IMR-90 (cell line): ENCODE measurements around the gene PLTP. TPM values are rescaled to one million over a fixed set of nuclear protein-coding genes. Genes with fewer than 3 reads are reported as not detected.

Experiments used
- ATAC-seq: fragments of 200-7000 bp; cut with Tn5 transposase; 2 replicates; pipeline ENCODE4 v1.9.1; 2020; ENCODE audit warnings: low read depth, mild to moderate bottlenecking, moderate library complexity
- BruUV-seq: library from RNA; stranded (reverse); fragments of 400-500 nt; replicated peaks from 2 replicates; lab custom pipeline; 2021; lab: Mats Ljungman, UMichigan
- CTCF ChIA-PET: fragments of 300-600 bp; formaldehyde crosslinking; extraction: SDS; loops from one replicate; lab custom pipeline; 2021; ENCODE audit warnings: antibody characterized with exemption; lab: Yijun Ruan, JAX
- POLR2A ChIA-PET: fragments of 300-600 bp; sonication (Branson Sonifier 250); formaldehyde crosslinking; loops from one replicate; lab custom pipeline; 2022; ENCODE audit warnings: antibody characterized with exemption; ENCODE audit not compliant: unreplicated experiment; lab: Charles Lee
- DNase-seq: peaks from one replicate; pipeline ENCODE4 v3.0.0; 2013
- H2AFZ ChIP-seq: replicated peaks from 2 replicates; pipeline ENCODE3; 2013; ENCODE audit warnings: low read length, mild to moderate bottlenecking; ENCODE audit not compliant: poor library complexity
- H2AK5ac ChIP-seq: 2 replicates; pipeline ENCODE4 v1.6.1; 2013; ENCODE audit warnings: low read depth, low read length, inconsistent platforms
- H2AK9ac ChIP-seq: replicated peaks from 2 replicates; pipeline ENCODE3; 2013; ENCODE audit warnings: mild to moderate bottlenecking, low read depth, low read length, moderate library complexity; ENCODE audit not compliant: poor library complexity
- H2BK120ac ChIP-seq: 2 replicates; pipeline ENCODE4 v1.6.1; 2013; ENCODE audit warnings: low read depth, low read length, inconsistent platforms
- H2BK15ac ChIP-seq: 3 replicates; pipeline ENCODE4 v1.6.1; 2013; ENCODE audit warnings: low read depth, low read length, inconsistent platforms
- H2BK20ac ChIP-seq: 2 replicates; pipeline ENCODE4 v1.6.1; 2013; ENCODE audit warnings: low read depth, mild to moderate bottlenecking, inconsistent platforms, low read length, moderate library complexity
- H2BK5ac ChIP-seq: 2 replicates; pipeline ENCODE4 v1.6.1; 2013; ENCODE audit warnings: mild to moderate bottlenecking, low read depth, low read length, inconsistent platforms; ENCODE audit not compliant: poor library complexity, severe bottlenecking
- H3K14ac ChIP-seq: replicated peaks from 2 replicates; pipeline ENCODE4 v1.6.1; 2013; ENCODE audit warnings: low read depth, low read length, inconsistent platforms
- H3K18ac ChIP-seq: 2 replicates; pipeline ENCODE4 v1.6.1; 2013; ENCODE audit warnings: low read depth, low read length, control low read depth
- H3K23ac ChIP-seq: 2 replicates; pipeline ENCODE4 v1.6.1; 2013; ENCODE audit warnings: low read depth, low read length, inconsistent platforms
- H3K27ac ChIP-seq: 2 replicates; pipeline ENCODE4 v1.5.1; 2013; ENCODE audit warnings: mild to moderate bottlenecking, control low read depth, low read length; ENCODE audit not compliant: insufficient read depth
- H3K27me3 ChIP-seq: 2 replicates; pipeline ENCODE4 v1.6.1; 2013; ENCODE audit warnings: low read length; ENCODE audit not compliant: control insufficient read depth, insufficient read depth
- H3K36me3 ChIP-seq: 2 replicates; pipeline ENCODE4 v1.6.1; 2013; ENCODE audit warnings: low read length, mixed read lengths; ENCODE audit not compliant: control insufficient read depth, insufficient read depth
- H3K4ac ChIP-seq: 2 replicates; pipeline ENCODE4 v1.6.1; 2013; ENCODE audit warnings: low read depth, low read length, inconsistent platforms
- H3K4me1 ChIP-seq: 2 replicates; pipeline ENCODE4 v1.6.1; 2013; ENCODE audit warnings: low read length, mixed read lengths; ENCODE audit not compliant: control insufficient read depth, insufficient read depth
- H3K4me2 ChIP-seq: 2 replicates; pipeline ENCODE4 v1.6.1; 2013; ENCODE audit warnings: low read depth, mild to moderate bottlenecking, control low read depth, low read length, moderate library complexity
- H3K4me3 ChIP-seq: 2 replicates; pipeline ENCODE4 v1.5.1; 2013; ENCODE audit warnings: low read depth, mild to moderate bottlenecking, control low read depth, low read length, moderate library complexity; ENCODE audit not compliant: insufficient read depth
- H3K56ac ChIP-seq: 2 replicates; pipeline ENCODE4 v1.6.1; 2013; ENCODE audit warnings: low read length, inconsistent platforms; ENCODE audit not compliant: insufficient read depth; ENCODE audit errors: extremely low read depth
- H3K79me1 ChIP-seq, 2 experiments: 2 replicates each; pipeline ENCODE4 v1.6.1; 2013; ENCODE audit warnings: low read length in 2 of 2, inconsistent platforms in 1 of 2, low read depth in 1 of 2
- H3K9ac ChIP-seq: 2 replicates; pipeline ENCODE4 v1.6.1; 2013; ENCODE audit warnings: low read depth, low read length, control low read depth
- H3K9me1 ChIP-seq: 2 replicates; pipeline ENCODE4 v1.6.1; 2013; ENCODE audit warnings: low read length, inconsistent platforms; ENCODE audit not compliant: insufficient read depth
- H3K9me3 ChIP-seq: 2 replicates; pipeline ENCODE4 v1.6.1; 2013; ENCODE audit warnings: low read length; ENCODE audit not compliant: control insufficient read depth, insufficient read depth
- H4K20me1 ChIP-seq: 2 replicates; pipeline ENCODE4 v1.6.1; 2013; ENCODE audit warnings: low read length, inconsistent platforms; ENCODE audit not compliant: insufficient read depth
- H4K5ac ChIP-seq: 2 replicates; pipeline ENCODE4 v1.6.1; 2013; ENCODE audit warnings: mild to moderate bottlenecking, low read depth, low read length, control low read depth
- H4K8ac ChIP-seq, 2 experiments: 2 replicates each; pipeline ENCODE4 v1.6.1; 2013; ENCODE audit warnings: low read depth in 2 of 2, low read length in 2 of 2, control low read depth in 1 of 2, inconsistent platforms in 1 of 2
- H4K91ac ChIP-seq: 2 replicates; pipeline ENCODE4 v1.6.1; 2013; ENCODE audit warnings: low read depth, low read length, inconsistent platforms; ENCODE audit not compliant: insufficient read depth
- BHLHE40 ChIP-seq: fragments of 150-350 bp; IDR thresholded peaks from 2 replicates; pipeline ENCODE4 v1.6.1; 2016; ENCODE audit warnings: mild to moderate bottlenecking, low read depth, low read length
- CEBPB ChIP-seq: IDR thresholded peaks from 2 replicates; pipeline ENCODE4 v1.6.1; 2012; ENCODE audit warnings: low read depth, low read length, improper control_type of control experiment
- CHD1 ChIP-seq: IDR thresholded peaks from 2 replicates; pipeline ENCODE4 v1.6.1; 2012; ENCODE audit warnings: low read depth, low read length, improper control_type of control experiment
- CTCF ChIP-seq: conservative IDR thresholded peaks from 2 replicates; pipeline ENCODE4 v1.5.1; 2012; ENCODE audit warnings: mild to moderate bottlenecking, low read depth, low read length, improper control_type of control experiment
- ELK1 ChIP-seq: fragments of 150-350 bp; IDR thresholded peaks from 2 replicates; pipeline ENCODE4 v1.6.1; 2016; ENCODE audit warnings: low read depth, mild to moderate bottlenecking, low read length, moderate library complexity, borderline replicate concordance
- FOS ChIP-seq: fragments of 150-350 bp; IDR thresholded peaks from 2 replicates; pipeline ENCODE4 v1.6.1; 2016; ENCODE audit warnings: low read depth, low read length
- MAFK ChIP-seq: IDR thresholded peaks from 2 replicates; pipeline ENCODE4 v1.6.1; 2012; ENCODE audit warnings: low read depth, low read length, improper control_type of control experiment
- MAZ ChIP-seq: IDR thresholded peaks from 2 replicates; pipeline ENCODE4 v1.6.1; 2012; ENCODE audit warnings: low read depth, mild to moderate bottlenecking, low read length, improper control_type of control experiment, moderate library complexity, borderline replicate concordance
- MXI1 ChIP-seq: IDR thresholded peaks from 2 replicates; pipeline ENCODE4 v1.6.1; 2012; ENCODE audit warnings: low read depth, mild to moderate bottlenecking, low read length, moderate library complexity, borderline replicate concordance
- NFE2L2 ChIP-seq: fragments of 150-350 bp; IDR thresholded peaks from 2 replicates; pipeline ENCODE4 v1.6.1; 2016; ENCODE audit warnings: low read depth, mild to moderate bottlenecking, low read length
- POLR2A ChIP-seq: IDR thresholded peaks from 2 replicates; pipeline ENCODE4 v1.6.1; 2012; ENCODE audit warnings: mild to moderate bottlenecking, low read depth, low read length
- RAD21 ChIP-seq: IDR thresholded peaks from 2 replicates; pipeline ENCODE4 v1.6.1; 2012; ENCODE audit warnings: low read length, improper control_type of control experiment
- RCOR1 ChIP-seq: IDR thresholded peaks from 2 replicates; pipeline ENCODE4 v1.6.1; 2012; ENCODE audit warnings: mild to moderate bottlenecking, low read length, improper control_type of control experiment; ENCODE audit not compliant: insufficient replicate concordance
- RFX5 ChIP-seq: IDR thresholded peaks from 2 replicates; pipeline ENCODE4 v1.8.0; 2012; ENCODE audit warnings: low read depth, mild to moderate bottlenecking, low read length, moderate library complexity
- SMC3 ChIP-seq: fragments of 150-350 bp; IDR thresholded peaks from 2 replicates; pipeline ENCODE4 v1.6.1; 2016; ENCODE audit warnings: low read depth, mild to moderate bottlenecking, antibody characterized with exemption, low read length, moderate library complexity
- USF2 ChIP-seq: fragments of 150-350 bp; IDR thresholded peaks from 2 replicates; pipeline ENCODE4 v1.6.1; 2017; ENCODE audit warnings: mild to moderate bottlenecking, antibody characterized with exemption, low read length, low read depth
- WGBS, 2 experiments: methylation state at CpG; one replicate each; pipeline versions ENCODE4 v1.1.5 to v1.1.7; 2013; ENCODE audit warnings: missing lambda C conversion rate in 2 of 2; ENCODE audit not compliant: insufficient read length in 1 of 2; ENCODE audit errors: extremely low coverage in 2 of 2; 5-methylcytosine and 5-hydroxymethylcytosine counted together
- dilution Hi-C: fragments of 300-500 bp; cut with HindIII; formaldehyde crosslinking; loops from one replicate; pipeline ENCODE4 v1.14.3; 2018; ENCODE audit warnings: low sequenced_read_pairs; ENCODE audit not compliant: unreplicated experiment
- in situ Hi-C: fragments of 300-500 bp; cut with MboI; formaldehyde crosslinking; loops from 3 replicates; pipeline ENCODE4 v1.14.3; 2019; ENCODE audit warnings: low sequenced_read_pairs, inconsistent platforms, mixed read lengths
- intact Hi-C: fragments of 100-400 bp; cut with micrococcal nuclease; formaldehyde crosslinking; loops from 2 replicates; pipeline ENCODE4 v1.10.0; 2022
- polyA plus RNA-seq, 3 experiments: library from polyadenylated mRNA; depleted of rRNA; stranded (reverse); fragments of >200 nt; gene quantifications; 2 replicates each; pipeline ENCODE4 v1.2.3, GENCODE V29; 2012; ENCODE audit warnings: low replicate concordance in 1 of 3
- total RNA-seq: library from RNA; depleted of rRNA; stranded (reverse); fragments of >200 nt; gene quantifications from 2 replicates; pipeline ENCODE4 v1.2.3, GENCODE V29; 2012

PLTP gene
- total and polyA plus RNA-seq, 2 of the 4 experiments (the other 2 are of a cell fraction), result 5.4 to 55.8 TPM

GRCh38 chr20:45850926-45851325, 61.0 kb downstream of the PLTP start:
- Histone ChIP-seq H2AK5ac (no peak overlapping the region), H3K4ac (no peak overlapping the region), H3K79me1 (peaks cover 9 to 50% of the 10 kb centered on the region in 2 experiments), H3K14ac (no peak overlapping the region), H3K9me3 (no peaks in the 10 kb centered on the region), H3K4me2 (no peak overlapping the region), H3K4me3 (no peak overlapping the region), H2BK20ac (no peak overlapping the region), H3K9me1 (peaks cover 9% of the 10 kb centered on the region), H3K18ac (no peak overlapping the region), H3K9ac (no peak overlapping the region), H3K4me1 (peaks cover 4% of the 10 kb centered on the region; the same call in 1 of the 2 replicates), H3K27ac (no peak overlapping the region), H3K36me3 (peaks cover 30% of the 10 kb centered on the region), H3K56ac (no peak overlapping the region), H4K91ac (no peak overlapping the region), H4K8ac (no peak overlapping the region), H2BK5ac (no peak overlapping the region), H4K5ac (no peak overlapping the region), H2AK9ac (peak overlapping the region; percentile 52), H3K27me3 (no peaks in the 10 kb centered on the region), H3K23ac (no peak overlapping the region), H2BK15ac (no peak overlapping the region), H4K20me1 (peaks cover 5% of the 10 kb centered on the region; the same call in 1 of the 2 replicates), H2BK120ac (no peak overlapping the region), H2AFZ (no peak overlapping the region)
- BruUV-seq, result no TSS peak
- ChIA-PET POLR2A (no interaction called here), CTCF (no interaction called here)
- intact Hi-C loops (no loop called here), dilution Hi-C loops (no loop called here), in situ Hi-C loops (no loop called here)
- TF ChIP-seq CTCF, result no peak
- no peak for TF ChIP-seq BHLHE40
- no peak for TF ChIP-seq RCOR1
- TF ChIP-seq POLR2A, result no peak
- TF ChIP-seq MAFK, result no peak
- no peak for TF ChIP-seq USF2
- no peak for TF ChIP-seq MAZ
- no peak for TF ChIP-seq RFX5
- no peak for TF ChIP-seq FOS
- no peak for TF ChIP-seq NFE2L2
- TF ChIP-seq ELK1, result no peak
- TF ChIP-seq CHD1, result no peak
- no peak for TF ChIP-seq CEBPB
- TF ChIP-seq SMC3, result no peak
- TF ChIP-seq MXI1, result no peak
- TF ChIP-seq RAD21, result no peak
- 100% methylated on average over 1 of the region's 1 CpG; no CpG with 5 or more reads in 1 of the 2 experiments for WGBS, 2 experiments
- DNase-seq, result no peak
- ATAC-seq, result no peak
